Adrenal gland (tissue), 12 donors: ENCODE data around the gene SMARCC2. TPM values are rescaled to one million over a fixed set of nuclear protein-coding genes. Genes with fewer than 3 reads are reported as not detected.

Experiments
- DNase-seq, 7 donors: peaks; one replicate each; pipeline ENCODE4 v3.0.0-alpha.2; 2019 to 2020
- H3K27ac ChIP-seq, 5 donors: fragments of 200-600 bp; sonication (generic) in 4 of 5; 1 replicate in 3 of 5; 2 replicates in 2 of 5; pipeline versions ENCODE4 v1.5.1 to v1.8.0; 2016 to 2020; ENCODE audit warnings: mild to moderate bottlenecking in 1 of 5
- H3K27me3 ChIP-seq: fragments of 200-600 bp; 2 replicates; pipeline ENCODE4 v1.8.0; 2021
- H3K36me3 ChIP-seq, 2 donors: fragments of 200-600 bp; replicated peaks in 1 of 2; 1 replicate in 1 of 2; 2 replicates in 1 of 2; pipeline versions ENCODE4 v1.5.1 to v1.8.0; 2018 to 2022
- H3K4me1 ChIP-seq, 2 donors: fragments of 200-600 bp; replicated peaks in 1 of 2; 1 replicate in 1 of 2; 2 replicates in 1 of 2; pipeline versions ENCODE4 v1.5.1 to v1.8.0; 2018 to 2021
- H3K4me3 ChIP-seq, 4 donors: fragments of 200-600 bp; sonication (generic) in 3 of 4; one replicate each; pipeline ENCODE4 v1.5.1; 2016 to 2018
- H3K9me3 ChIP-seq, 3 donors: fragments of 200-600 bp; sonication (generic) in 1 of 3; replicated peaks in 1 of 3; 1 replicate in 2 of 3; 2 replicates in 1 of 3; pipeline versions ENCODE4 v1.5.1 to v1.8.0; 2016 to 2021
- POLR2A ChIP-seq, 2 donors: fragments of 450-650 bp; IDR thresholded peaks; one replicate each; pipeline ENCODE4 v1.6.1; 2017; ENCODE audit warnings: antibody characterized with exemption in 2 of 2, mild to moderate bottlenecking in 2 of 2, moderate library complexity in 1 of 2
- WGBS, 4 donors: extraction: QIAGEN DNeasy Blood & Tissue Kit in 2 of 4; methylation state at CpG; one replicate each; pipeline versions ENCODE4 v1.1.5 to v1.1.7; 2013 to 2017; 5-methylcytosine and 5-hydroxymethylcytosine counted together
- intact Hi-C, 2 donors: fragments of 100-400 bp; cut with DNase I; formaldehyde crosslinking; loops; one replicate each; pipeline versions ENCODE4 v1.14.1 to v1.15.0; 2022 to 2023
- polyA plus RNA-seq, 3 donors: library from polyadenylated mRNA; stranded (reverse); fragments of 200-250 nt in 2 of 3; fragments of 350-450 nt in 1 of 3; fragmentation: Illumina TruSeq in 1 of 3; extraction: RNeasy Lipid Tissue Mini Kit (QIAGEN cat#74804) in 1 of 3; gene quantifications; one replicate each; pipeline ENCODE4 v1.2.3, GENCODE V29; 2013 to 2014
- total RNA-seq, 9 donors: library from RNA; depleted of rRNA in 4 of 9; stranded (reverse); fragments of >200 nt in 4 of 9; fragments of 120-200 nt in 1 of 9; fragmentation: NEBNext Ultra II Directional in 1 of 9; extraction: Animal tissue kit (Norgen Biotek cat#: 25700) in 1 of 9; gene quantifications; one replicate each; pipeline versions ENCODE4 v1.1.0 to v1.2.4, GENCODE V29; 2013 to 2023
- TF ChIP-seq, protein P1 (sequence below), 6 experiments: fragments of 450-650 bp in 4 of 6; fragments of 200-600 bp in 2 of 6; sonication (generic) in 1 of 6; IDR thresholded peaks; 1 replicate in 5 of 6; 2 replicates in 1 of 6; pipeline versions ENCODE4 v1.5.1 to v1.8.0; 2016 to 2021; ENCODE audit warnings: antibody characterized with exemption in 6 of 6, mild to moderate bottlenecking in 2 of 6, moderate library complexity in 1 of 6
- donor health status: healthy with polysubstance abuse.
- donor health status: Bipolar disorder and iron deficiency.
- donor health status: DM: yes; HTN: yes; CAD: no.
- donor health status: DM: no; HTN: no; CAD: no.
- donor health status: DM: no; HTN: no; CAD: no.
- donor health status: DM: yes; HTN: yes; CAD: no.

SMARCC2 gene
- total and polyA plus RNA-seq, 12 donors = 22.8 to 102 (median 59.1) TPM

DNA sequence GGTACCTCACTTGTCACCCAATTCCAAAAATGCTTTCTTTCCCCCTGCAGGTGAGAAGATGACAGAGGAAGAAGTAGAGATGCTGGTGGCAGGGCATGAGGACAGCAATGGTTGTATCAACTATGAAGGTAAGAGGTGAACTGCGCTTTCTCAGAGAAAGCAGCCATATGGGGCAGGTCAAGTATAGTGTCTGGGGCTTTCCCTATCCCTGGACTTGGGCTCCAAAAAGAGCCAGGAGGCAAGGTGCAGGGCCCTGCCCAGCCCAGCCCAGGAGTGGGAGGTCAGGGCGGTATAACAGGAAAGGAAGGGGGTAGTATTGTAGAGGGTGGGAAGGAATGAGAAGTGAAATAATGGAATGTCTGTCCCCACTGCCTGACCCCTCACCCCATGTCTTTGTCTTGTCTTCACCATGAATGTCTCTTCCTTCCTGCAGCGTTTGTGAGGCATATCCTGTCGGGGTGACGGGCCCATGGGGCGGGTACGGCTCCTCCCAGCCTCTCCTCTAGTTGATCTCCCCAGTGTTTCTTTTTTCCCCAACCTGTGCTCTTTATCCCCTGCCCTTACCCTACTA, 29.0 kb downstream of the SMARCC2 start:
- peak overlapping the region in 4 of 5 donors; percentile 94 to 98 (median 96) for H3K27ac ChIP-seq
- peak in 4 of 7 donors; percentile 47 to 74 (median 52) for DNase-seq
- TF ChIP-seq, protein P1, sequence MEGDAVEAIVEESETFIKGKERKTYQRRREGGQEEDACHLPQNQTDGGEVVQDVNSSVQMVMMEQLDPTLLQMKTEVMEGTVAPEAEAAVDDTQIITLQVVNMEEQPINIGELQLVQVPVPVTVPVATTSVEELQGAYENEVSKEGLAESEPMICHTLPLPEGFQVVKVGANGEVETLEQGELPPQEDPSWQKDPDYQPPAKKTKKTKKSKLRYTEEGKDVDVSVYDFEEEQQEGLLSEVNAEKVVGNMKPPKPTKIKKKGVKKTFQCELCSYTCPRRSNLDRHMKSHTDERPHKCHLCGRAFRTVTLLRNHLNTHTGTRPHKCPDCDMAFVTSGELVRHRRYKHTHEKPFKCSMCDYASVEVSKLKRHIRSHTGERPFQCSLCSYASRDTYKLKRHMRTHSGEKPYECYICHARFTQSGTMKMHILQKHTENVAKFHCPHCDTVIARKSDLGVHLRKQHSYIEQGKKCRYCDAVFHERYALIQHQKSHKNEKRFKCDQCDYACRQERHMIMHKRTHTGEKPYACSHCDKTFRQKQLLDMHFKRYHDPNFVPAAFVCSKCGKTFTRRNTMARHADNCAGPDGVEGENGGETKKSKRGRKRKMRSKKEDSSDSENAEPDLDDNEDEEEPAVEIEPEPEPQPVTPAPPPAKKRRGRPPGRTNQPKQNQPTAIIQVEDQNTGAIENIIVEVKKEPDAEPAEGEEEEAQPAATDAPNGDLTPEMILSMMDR (IDR thresholded peaks at IDR 0.05) = no peak
- no peak for TF ChIP-seq POLR2A (IDR thresholded peaks at IDR 0.05)
- H3K36me3 ChIP-seq = peaks cover 0 to 59% of the 10 kb centered on the region in 2 donors
- no peaks in the 10 kb centered on the region for H3K27me3 ChIP-seq
- H3K9me3 ChIP-seq = no peaks in the 10 kb centered on the region
- intact Hi-C loops = loop anchor here in 1 of 2 donors (5.0 kb wide), 1 partner anchor 33 kb away; the partner anchor contains the start of gene ESYT1
- H3K4me3 ChIP-seq = peak overlapping the region in 2 of 4 donors; percentile 55 to 71
- peaks cover 22 to 31% of the 10 kb centered on the region in 2 donors for H3K4me1 ChIP-seq
- 22 to 34% (median 33%) methylated on average over 7 of the region's 7 CpGs for WGBS, 4 donors

- Histone ChIP-seq H3K27ac (peak overlapping the region; percentile 94 to 98 (median 96)), H3K4me1 (peaks cover 22 to 31% of the 10 kb centered on the region in 2 donors), H3K4me3 (peak overlapping the region in 3 of 4 donors; percentile 55 to 71 (median 66)), H3K27me3 (no peaks in the 10 kb centered on the region), H3K9me3 (no peaks in the 10 kb centered on the region), H3K36me3 (peaks cover 0 to 53% of the 10 kb centered on the region in 2 donors)
- no peak for DNase-seq
- WGBS, 4 donors = 13 to 22% (median 14%) methylated on average over 5 to 8 of the region's 8 CpGs
- TF ChIP-seq, protein P1 (IDR thresholded peaks at IDR 0.05) = no peak
- TF ChIP-seq POLR2A (IDR thresholded peaks at IDR 0.05) = no peak
- intact Hi-C loops = loop anchor here in 1 of 2 donors (5.0 kb wide), 1 partner anchor 32 kb away; the partner anchor contains the start of gene ESYT1
Observed at GRCh38 chr12:56159482-56160192, 29.6 kb downstream of the SMARCC2 start.

DNA sequence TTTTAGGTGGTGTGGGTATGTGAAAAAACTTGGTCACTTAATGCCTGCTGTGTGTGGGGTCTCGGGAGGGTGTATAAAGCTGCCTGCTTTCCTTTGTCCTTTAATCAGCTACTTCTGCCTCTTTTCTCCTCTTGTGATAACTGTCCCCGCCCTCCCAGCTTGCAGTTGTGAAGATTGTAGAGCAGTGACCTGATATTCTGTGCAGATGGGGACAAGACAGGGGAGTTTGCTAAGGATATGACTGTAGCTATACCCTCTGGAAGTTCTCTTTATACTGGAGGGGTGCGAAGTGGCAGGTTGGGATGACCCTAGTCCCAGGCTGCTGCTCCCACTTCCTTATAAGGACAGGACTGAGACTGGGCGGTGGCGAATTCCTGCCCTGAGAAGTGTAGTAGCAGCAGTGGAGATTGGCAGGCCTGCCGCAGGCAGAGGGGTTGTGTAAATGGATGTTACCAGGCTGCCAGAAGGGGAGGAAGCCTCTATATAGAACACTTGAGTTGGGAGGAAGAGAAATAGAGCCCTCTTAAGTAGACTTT, 30.3 kb downstream of the SMARCC2 start:
- WGBS, 4 donors = 0 to 1% (median 0%) methylated on average over 3 to 6 of the region's 6 CpGs
- intact Hi-C loops = no loop called here
- DNase-seq = peak; percentile 59 to 92 (median 79)
- H3K9me3 ChIP-seq = no peaks in the 10 kb centered on the region
- TF ChIP-seq, protein P1 (IDR thresholded peaks at IDR 0.05) = no peak
- TF ChIP-seq POLR2A (IDR thresholded peaks at IDR 0.05) = peak; percentile 47 to 66
- H3K36me3 ChIP-seq = peaks cover 0 to 46% of the 10 kb centered on the region in 2 donors
- H3K27me3 ChIP-seq = no peaks in the 10 kb centered on the region
- peak overlapping the region; percentile 55 to 71 (median 62) for H3K4me3 ChIP-seq
- H3K27ac ChIP-seq = peak overlapping the region; percentile 94 to 98 (median 96)
- H3K4me1 ChIP-seq = peaks cover 22 to 31% of the 10 kb centered on the region in 2 donors
